Islet of Langerhans (tissue), 1 donor: ENCODE data around the gene NKX3-2.

Experiments
- FAIRE-seq: peaks from one replicate; lab custom pipeline; 2011; peaks lifted over from hg19 to GRCh38; lab: Jason Lieb, UNC

The NKX3-2 gene

GRCh38 chr4:13496605-13497004, 47.7 kb downstream of the NKX3-2 start:
- FAIRE-seq = no peak

- no peak for FAIRE-seq
Observed at GRCh38 chr4:13495753-13496152, 48.6 kb downstream of the NKX3-2 start.

GRCh38 chr4:13493793-13494192, 50.5 kb downstream of the NKX3-2 start:
- no peak for FAIRE-seq

GRCh38 chr4:13492747-13493146, 51.6 kb downstream of the NKX3-2 start:
- no peak for FAIRE-seq
